Smooth muscle cell (in vitro differentiated cells): ENCODE measurements around the gene ARNT2. TPM values are rescaled to one million over a fixed set of nuclear protein-coding genes. Genes with fewer than 3 reads are reported as not detected.

Experiments
- DNase-seq: peaks from one replicate; lab custom pipeline; 2025; ENCODE audit not compliant: unreplicated experiment; lab: John Stamatoyannopoulos, UW
- H2AFZ ChIP-seq: fragments of 200-600 bp; sonication (generic); 2 replicates; pipeline ENCODE4 v1.6.0; 2016; ENCODE audit warnings: antibody characterized with exemption, low read depth, mild to moderate bottlenecking
- H3F3A ChIP-seq: fragments of 200-600 bp; sonication (generic); 2 replicates; pipeline ENCODE4 v1.6.0; 2017; ENCODE audit warnings: antibody characterized with exemption, low read depth
- H3K27ac ChIP-seq: fragments of 200-600 bp; sonication (generic); 2 replicates; pipeline ENCODE4 v1.5.1; 2016; ENCODE audit warnings: low read depth, mild to moderate bottlenecking
- H3K27me3 ChIP-seq: fragments of 200-600 bp; sonication (generic); 2 replicates; pipeline ENCODE4 v1.6.1; 2016; ENCODE audit warnings: low read depth, mild to moderate bottlenecking
- H3K36me3 ChIP-seq: fragments of 200-600 bp; sonication (generic); 2 replicates; pipeline ENCODE4 v1.5.1; 2016; ENCODE audit warnings: low read depth
- H3K4me1 ChIP-seq: fragments of 200-600 bp; sonication (generic); 2 replicates; pipeline ENCODE4 v1.5.1; 2016; ENCODE audit warnings: low read depth
- H3K4me2 ChIP-seq: fragments of 200-600 bp; sonication (generic); 2 replicates; pipeline ENCODE4 v1.6.0; 2016; ENCODE audit warnings: mild to moderate bottlenecking
- H3K4me3 ChIP-seq: fragments of 200-600 bp; sonication (generic); 2 replicates; pipeline ENCODE4 v1.5.1; 2016; ENCODE audit warnings: mild to moderate bottlenecking
- H3K79me2 ChIP-seq: fragments of 200-600 bp; sonication (generic); 2 replicates; pipeline ENCODE4 v1.6.0; 2016; ENCODE audit warnings: low read depth, mild to moderate bottlenecking
- H3K9ac ChIP-seq: fragments of 200-600 bp; sonication (generic); 2 replicates; pipeline ENCODE4 v1.6.0; 2016; ENCODE audit warnings: low read depth
- H3K9me3 ChIP-seq: fragments of 200-600 bp; sonication (generic); replicated peaks from 2 replicates; pipeline ENCODE4 v1.5.1; 2016; ENCODE audit warnings: low read depth
- H4K20me1 ChIP-seq: fragments of 200-600 bp; sonication (generic); 2 replicates; pipeline ENCODE4 v1.6.0; 2016; ENCODE audit warnings: low read depth
- CTCF ChIP-seq: fragments of 200-600 bp; sonication (generic); IDR thresholded peaks from 2 replicates; pipeline ENCODE4 v1.5.1; 2017; ENCODE audit warnings: borderline replicate concordance, mild to moderate bottlenecking, antibody characterized with exemption; ENCODE audit not compliant: insufficient read depth, poor library complexity, severe bottlenecking
- WGBS: methylation state at CpG from one replicate; pipeline ENCODE4 v1.1.7; 2016; ENCODE audit warnings: low lambda C conversion rate; 5-methylcytosine and 5-hydroxymethylcytosine counted together
- polyA plus RNA-seq: library from polyadenylated mRNA; unstranded; fragments of >200 nt; fragmentation: Nextera tagmentation; extraction: Ambion mirVana; gene quantifications from 2 replicates; pipeline ENCODE4 v1.2.1, GENCODE V29; 2016
- total RNA-seq: library from RNA; depleted of rRNA; stranded (reverse); fragments of >200 nt; gene quantifications from 2 replicates; pipeline ENCODE4 v1.2.3, GENCODE V29; 2014

ARNT2 gene
- total and polyA plus RNA-seq, 2 experiments from 2014 or later = 0.55 to 2.8 TPM

GRCh38 chr15:80635953-80636352, 231.8 kb downstream of the ARNT2 start:
- DNase-seq = no peak
- 94% methylated on average over 5 of the region's 5 CpGs for WGBS
- no peaks in the 10 kb centered on the region for H3K36me3 ChIP-seq
- H3K9ac ChIP-seq = no peak overlapping the region
- no peaks in the 10 kb centered on the region for H3K9me3 ChIP-seq
- no peaks in the 10 kb centered on the region for H3K79me2 ChIP-seq
- no peak overlapping the region for H3K4me2 ChIP-seq
- no peaks in the 10 kb centered on the region for H3K27me3 ChIP-seq
- no peaks in the 10 kb centered on the region for H3F3A ChIP-seq
- no peak for TF ChIP-seq CTCF
- H3K4me1 ChIP-seq = no peaks in the 10 kb centered on the region
- H4K20me1 ChIP-seq = no peaks in the 10 kb centered on the region
- no peak overlapping the region for H3K27ac ChIP-seq
- H3K4me3 ChIP-seq = no peak overlapping the region
- H2AFZ ChIP-seq = no peak overlapping the region

DNA sequence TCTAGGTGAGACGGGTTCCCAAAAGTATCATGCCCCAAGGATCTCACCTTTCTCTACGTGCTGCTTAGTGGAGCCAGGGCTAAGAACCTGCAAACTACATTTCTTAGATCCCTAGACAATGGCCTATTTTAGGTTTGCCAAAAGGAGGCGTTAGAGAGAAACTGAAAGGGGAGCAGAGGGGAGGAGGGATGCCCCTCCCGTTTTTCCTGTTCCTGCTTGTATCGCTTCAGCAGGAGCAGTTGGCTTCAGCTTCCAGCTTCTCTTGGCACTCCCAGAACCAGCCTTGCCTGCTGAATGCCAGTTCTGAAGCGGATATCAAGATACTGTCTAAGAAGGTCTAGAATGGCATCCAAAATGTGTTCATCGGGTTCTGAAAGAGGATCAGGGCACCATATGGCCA, 232.5 kb downstream of the ARNT2 start:
- no peak overlapping the region for H3K4me3 ChIP-seq
- WGBS = 52% methylated on average over 7 of the region's 7 CpGs
- H3K27ac ChIP-seq = no peak overlapping the region
- no peaks in the 10 kb centered on the region for H3K4me1 ChIP-seq
- no peaks in the 10 kb centered on the region for H4K20me1 ChIP-seq
- H3F3A ChIP-seq = no peaks in the 10 kb centered on the region
- no peaks in the 10 kb centered on the region for H3K79me2 ChIP-seq
- H3K4me2 ChIP-seq = no peak overlapping the region
- H3K9ac ChIP-seq = no peak overlapping the region
- no peak overlapping the region for H2AFZ ChIP-seq
- no peak for DNase-seq
- H3K27me3 ChIP-seq = no peaks in the 10 kb centered on the region
- peaks cover 3% of the 10 kb centered on the region for H3K9me3 ChIP-seq
- no peak for TF ChIP-seq CTCF
- no peaks in the 10 kb centered on the region for H3K36me3 ChIP-seq

GRCh38 chr15:80637747-80638146, 233.6 kb downstream of the ARNT2 start:
- no peak for DNase-seq
- no peaks in the 10 kb centered on the region for H3F3A ChIP-seq
- 63% methylated on average over 3 of the region's 3 CpGs for WGBS
- H3K4me1 ChIP-seq = no peaks in the 10 kb centered on the region
- no peaks in the 10 kb centered on the region for H3K79me2 ChIP-seq
- H3K27ac ChIP-seq = no peak overlapping the region
- H3K9ac ChIP-seq = no peak overlapping the region
- H4K20me1 ChIP-seq = no peaks in the 10 kb centered on the region
- TF ChIP-seq CTCF = no peak
- no peak overlapping the region for H3K4me2 ChIP-seq
- H3K9me3 ChIP-seq = peaks cover 3% of the 10 kb centered on the region
- no peak overlapping the region for H2AFZ ChIP-seq
- H3K36me3 ChIP-seq = no peaks in the 10 kb centered on the region
- no peak overlapping the region for H3K4me3 ChIP-seq
- no peaks in the 10 kb centered on the region for H3K27me3 ChIP-seq

DNA sequence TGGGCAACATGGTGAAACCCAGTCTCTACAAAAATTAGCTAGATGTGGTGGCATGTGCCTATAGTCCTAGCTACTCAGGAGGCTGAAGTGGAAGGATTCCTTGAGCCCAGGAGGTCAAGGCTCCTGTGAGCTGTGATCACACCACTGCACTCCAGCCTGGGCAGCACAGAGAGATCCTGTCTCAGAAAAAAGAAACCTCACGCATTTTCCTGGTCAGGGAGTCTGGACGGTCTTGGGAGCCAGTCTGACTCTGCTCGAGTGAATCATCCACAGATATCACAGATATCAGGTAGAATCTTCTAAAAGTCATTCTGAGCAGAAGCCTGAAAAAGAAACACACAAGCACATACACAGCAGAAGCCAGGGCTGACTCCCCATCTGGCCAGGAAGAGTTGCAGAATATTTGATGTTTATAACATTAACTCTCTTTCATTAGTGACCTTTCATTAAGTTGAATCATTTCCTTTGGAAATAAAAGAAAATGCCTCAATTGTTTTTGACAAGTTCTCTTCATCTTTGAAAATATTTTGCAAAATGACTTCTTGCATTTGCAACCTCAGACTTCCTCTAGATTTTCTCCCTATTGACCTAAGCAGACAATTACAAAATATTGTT, 234.5 kb downstream of the ARNT2 start:
- no peak overlapping the region for H3K9ac ChIP-seq
- no peak overlapping the region for H3K4me3 ChIP-seq
- no peaks in the 10 kb centered on the region for H3K36me3 ChIP-seq
- 59% methylated on average over 3 of the region's 3 CpGs for WGBS
- H3F3A ChIP-seq = no peaks in the 10 kb centered on the region
- no peaks in the 10 kb centered on the region for H3K27me3 ChIP-seq
- no peaks in the 10 kb centered on the region for H3K4me1 ChIP-seq
- H3K27ac ChIP-seq = no peak overlapping the region
- H3K9me3 ChIP-seq = peaks cover 3% of the 10 kb centered on the region
- no peaks in the 10 kb centered on the region for H4K20me1 ChIP-seq
- no peak for TF ChIP-seq CTCF
- H3K79me2 ChIP-seq = no peaks in the 10 kb centered on the region
- no peak overlapping the region for H2AFZ ChIP-seq
- H3K4me2 ChIP-seq = no peak overlapping the region
- DNase-seq = no peak
